H1 (cell line): Measurements from ENCODE around the gene ZC3HAV1. TPM values are rescaled to one million over a fixed set of nuclear protein-coding genes. Genes with fewer than 3 reads are reported as not detected.

Experiments
- CTCF ChIA-PET: fragments of 300-600 bp; sonication (Branson Sonifier 250); formaldehyde crosslinking; loops from one replicate; lab custom pipeline; 2021; ENCODE audit not compliant: partially characterized antibody; lab: Charles Lee
- POLR2A ChIA-PET: fragments of 300-600 bp; sonication (Branson Sonifier 250); formaldehyde crosslinking; loops from one replicate; lab custom pipeline; 2021; ENCODE audit warnings: inconsistent platforms; ENCODE audit not compliant: partially characterized antibody; lab: Charles Lee
- DNase-seq, 2 experiments: peaks; one replicate each; pipeline versions ENCODE4 v3.0.0 to v3.0.0-alpha.2; 2010 to 2022; ENCODE audit warnings: low spot score in 2 of 2, low read depth in 1 of 2, mixed read lengths in 1 of 2
- FAIRE-seq: peaks from 2 replicates; lab custom pipeline; 2011; peaks lifted over from hg19 to GRCh38; lab: Jason Lieb, UNC
- H2AFZ ChIP-seq: 2 replicates; pipeline ENCODE4 v1.8.1; 2012; ENCODE audit warnings: low read length, inconsistent platforms
- H2AK5ac ChIP-seq: 2 replicates; pipeline ENCODE4 v1.6.1; 2013; ENCODE audit warnings: low read depth, low read length
- H2BK120ac ChIP-seq: replicated peaks from 2 replicates; pipeline ENCODE3; 2013; ENCODE audit warnings: low read depth, low read length, inconsistent platforms
- H2BK12ac ChIP-seq: 2 replicates; pipeline ENCODE4 v1.6.1; 2013; ENCODE audit warnings: low read depth, low read length
- H2BK15ac ChIP-seq: 2 replicates; pipeline ENCODE4 v1.6.1; 2013; ENCODE audit warnings: low read length
- H2BK20ac ChIP-seq: 2 replicates; pipeline ENCODE4 v1.6.1; 2013; ENCODE audit warnings: low read length
- H2BK5ac ChIP-seq: 2 replicates; pipeline ENCODE4 v1.6.1; 2013; ENCODE audit warnings: low read depth, low read length
- H3K14ac ChIP-seq: 2 replicates; pipeline ENCODE4 v1.6.1; 2013; ENCODE audit warnings: inconsistent platforms; ENCODE audit not compliant: insufficient read length
- H3K18ac ChIP-seq: 2 replicates; pipeline ENCODE4 v1.6.1; 2013; ENCODE audit warnings: low read length; ENCODE audit errors: extremely low read depth
- H3K23ac ChIP-seq: 2 replicates; pipeline ENCODE4 v1.6.1; 2013; ENCODE audit warnings: inconsistent platforms; ENCODE audit not compliant: insufficient read length
- H3K23me2 ChIP-seq: 2 replicates; pipeline ENCODE4 v1.6.1; 2013; ENCODE audit warnings: low read depth, low read length
- H3K27ac ChIP-seq: 2 replicates; pipeline ENCODE4 v1.6.1; 2011; ENCODE audit warnings: low read depth, low read length, inconsistent platforms
- H3K27me3 ChIP-seq, 4 experiments: replicated peaks in 1 of 4; 1 replicate in 1 of 4; 2 replicates in 3 of 4; pipeline versions ENCODE4 v1.6.1 to v1.8.1; 2011 to 2013; ENCODE audit warnings: low read length in 3 of 4, mild to moderate bottlenecking in 3 of 4, inconsistent platforms in 2 of 4, mixed read lengths in 2 of 4, moderate library complexity in 1 of 4; ENCODE audit not compliant: control insufficient read depth in 3 of 4, insufficient read depth in 3 of 4; ENCODE audit errors: extremely low read depth in 1 of 4
- H3K36me3 ChIP-seq, 4 experiments: 2 replicates each; pipeline versions ENCODE4 v1.6.1 to v1.8.1; 2011 to 2013; ENCODE audit warnings: mild to moderate bottlenecking in 4 of 4, low read length in 3 of 4, moderate library complexity in 2 of 4, control low read depth in 1 of 4, inconsistent platforms in 1 of 4; ENCODE audit not compliant: insufficient read depth in 4 of 4, control insufficient read depth in 2 of 4
- H3K4ac ChIP-seq: replicated peaks from 2 replicates; pipeline ENCODE3; 2013; ENCODE audit warnings: low read length, low read depth, mixed read lengths, inconsistent platforms; ENCODE audit not compliant: insufficient read length
- H3K4me1 ChIP-seq, 4 experiments: replicated peaks in 1 of 4; 1 replicate in 1 of 4; 2 replicates in 3 of 4; pipeline versions ENCODE4 v1.6.1 to v1.8.1; 2011 to 2013; ENCODE audit warnings: low read length in 3 of 4, inconsistent platforms in 2 of 4, mixed read lengths in 1 of 4; ENCODE audit not compliant: insufficient read depth in 4 of 4, control insufficient read depth in 3 of 4
- H3K4me2 ChIP-seq, 2 experiments: 2 replicates each; pipeline versions ENCODE4 v1.6.1 to v1.8.1; 2011 to 2013; ENCODE audit warnings: low read depth in 2 of 2, low read length in 2 of 2, control low read depth in 1 of 2, inconsistent platforms in 1 of 2, mild to moderate bottlenecking in 1 of 2; ENCODE audit not compliant: insufficient read depth in 1 of 2
- H3K4me3 ChIP-seq, 4 experiments: fragments of 200-600, 300-600 bp in 1 of 4; sonication (generic), shearing (Covaris generic), sonication (Bioruptor Twin) in 1 of 4; 2 replicates each; pipeline versions ENCODE4 v1.5.1 to v1.8.1; 2011 to 2016; ENCODE audit warnings: low read length in 4 of 4, low read depth in 3 of 4, control low read depth in 2 of 4, inconsistent platforms in 2 of 4, mild to moderate bottlenecking in 2 of 4, mixed read lengths in 1 of 4, moderate library complexity in 1 of 4; ENCODE audit not compliant: insufficient read depth in 2 of 4; ENCODE audit errors: extremely low read depth in 1 of 4
- H3K56ac ChIP-seq: replicated peaks from 2 replicates; pipeline ENCODE3; 2013; ENCODE audit warnings: low read depth, mild to moderate bottlenecking, mixed read lengths, low read length, inconsistent platforms; ENCODE audit not compliant: insufficient read length
- H3K79me1 ChIP-seq: 2 replicates; pipeline ENCODE4 v1.6.1; 2013; ENCODE audit warnings: low read depth, low read length, control low read depth
- H3K79me2 ChIP-seq, 2 experiments: 2 replicates each; pipeline versions ENCODE4 v1.6.1 to v1.8.1; 2012 to 2013; ENCODE audit warnings: low read length in 2 of 2, mild to moderate bottlenecking in 2 of 2, inconsistent platforms in 1 of 2; ENCODE audit not compliant: insufficient read depth in 2 of 2, control insufficient read depth in 1 of 2
- H3K9ac ChIP-seq, 4 experiments: replicated peaks in 1 of 4; 1 replicate in 1 of 4; 2 replicates in 3 of 4; pipeline versions ENCODE4 v1.6.1 to v1.8.1; 2011 to 2013; ENCODE audit warnings: low read depth in 3 of 4, low read length in 3 of 4, control low read depth in 2 of 4, mild to moderate bottlenecking in 2 of 4, moderate library complexity in 2 of 4, inconsistent platforms in 1 of 4; ENCODE audit errors: extremely low read depth in 1 of 4
- H3K9me3 ChIP-seq, 2 experiments: 2 replicates each; pipeline versions ENCODE4 v1.6.1 to v1.8.1; 2012 to 2013; ENCODE audit warnings: mild to moderate bottlenecking in 2 of 2, moderate library complexity in 2 of 2, control low read depth in 1 of 2, inconsistent platforms in 1 of 2, low read depth in 1 of 2, low read length in 1 of 2, mixed read lengths in 1 of 2; ENCODE audit not compliant: insufficient read depth in 2 of 2
- H4K20me1 ChIP-seq, 2 experiments: replicated peaks in 1 of 2; 2 replicates each; pipeline versions ENCODE3 to v1.8.1; 2011 to 2013; ENCODE audit warnings: inconsistent platforms in 2 of 2, low read length in 2 of 2, mild to moderate bottlenecking in 1 of 2; ENCODE audit not compliant: insufficient read depth in 2 of 2, control insufficient read depth in 1 of 2
- H4K5ac ChIP-seq: 2 replicates; pipeline ENCODE4 v1.6.1; 2013; ENCODE audit warnings: low read length, low read depth, mixed read lengths, inconsistent platforms; ENCODE audit not compliant: insufficient read length
- H4K8ac ChIP-seq: 2 replicates; pipeline ENCODE4 v1.8.0; 2013; ENCODE audit warnings: mild to moderate bottlenecking, moderate library complexity, low read length, inconsistent platforms; ENCODE audit not compliant: insufficient read depth; ENCODE audit errors: extremely low read depth
- H4K91ac ChIP-seq: replicated peaks from 2 replicates; pipeline ENCODE3; 2013; ENCODE audit warnings: low read length, mixed read lengths, inconsistent platforms; ENCODE audit not compliant: insufficient read length
- CBX5 ChIP-seq: fragments of 300-800, 300-1000 bp; sonication (generic); IDR thresholded peaks from 2 replicates; pipeline ENCODE4 v1.7.1; 2016; ENCODE audit warnings: antibody characterized with exemption, low read length, low read depth
- CREB1 ChIP-seq: IDR thresholded peaks from 2 replicates; pipeline ENCODE4 v1.6.1; 2012; ENCODE audit warnings: inconsistent platforms
- KDM5A ChIP-seq: fragments of 200-600 bp; IDR thresholded peaks from 2 replicates; pipeline ENCODE4 v1.7.1; 2012; ENCODE audit warnings: mild to moderate bottlenecking, low read length, inconsistent platforms, mixed read lengths
- POLR2AphosphoS5 ChIP-seq: IDR thresholded peaks from 2 replicates; pipeline ENCODE4 v1.6.1; 2011; ENCODE audit warnings: low read depth, low read length
- SRF ChIP-seq: IDR thresholded peaks from 2 replicates; pipeline ENCODE4 v1.6.1; 2011; ENCODE audit warnings: mild to moderate bottlenecking, low read depth, low read length, moderate library complexity
- polyA plus RNA-seq, 7 experiments: library from polyadenylated mRNA; depleted of rRNA in 3 of 7; stranded (reverse) in 5 of 7; unstranded in 2 of 7; fragments of >200 nt in 5 of 7; fragments of 200-250 nt in 2 of 7; gene quantifications; 1 replicate in 5 of 7; 2 replicates in 1 of 7; 4 replicates in 1 of 7; pipeline versions ENCODE4 v1.2.1 to v1.2.3, GENCODE V29; 2011 to 2013; ENCODE audit warnings: missing spikeins in 2 of 7, mixed read lengths in 2 of 7
- total RNA-seq: library from RNA; stranded (reverse); fragmentation: NEBNext Ultra II Directional; extraction: Animal tissue kit (Norgen Biotek cat#: 25700); gene quantifications from 2 replicates; pipeline ENCODE4 v1.2.1, GENCODE V29; 2021
- TF ChIP-seq, protein P1 (sequence below), 3 experiments: IDR thresholded peaks; 1 replicate in 2 of 3; 2 replicates in 1 of 3; pipeline versions ENCODE4 v1.5.1 to v1.6.1; 2011; ENCODE audit warnings: low read length in 3 of 3, mild to moderate bottlenecking in 3 of 3, inconsistent platforms in 2 of 3, low read depth in 1 of 3, moderate library complexity in 1 of 3; ENCODE audit not compliant: insufficient read depth in 1 of 3; ENCODE audit errors: control extremely low read depth in 1 of 3

ZC3HAV1 gene
- total and polyA plus RNA-seq, 2 of the 8 experiments (the other 6 are each of a cell fraction or from before 2014, with no cell fraction given): 22.5 to 43.4 TPM

DNA sequence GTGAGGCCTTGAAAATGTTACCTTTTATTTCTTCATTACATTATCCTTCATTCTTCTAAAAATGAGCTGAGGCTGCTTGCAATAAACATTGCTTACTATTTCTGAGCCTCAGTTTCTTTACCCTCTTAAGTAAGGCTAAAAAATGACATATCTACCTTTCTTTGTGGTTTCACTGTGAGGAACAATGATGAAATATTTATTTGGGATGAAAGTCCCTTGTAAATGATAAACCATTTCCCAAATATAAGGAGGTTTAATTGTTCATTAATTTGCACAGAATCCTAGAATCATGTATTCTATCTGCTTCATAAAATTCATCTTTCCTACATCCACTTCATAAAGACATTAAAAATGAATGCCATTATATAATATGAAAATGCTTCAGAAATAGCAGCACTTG lies 27.9 kb downstream of the ZC3HAV1 start:
- no peak overlapping the region for H2AFZ ChIP-seq
- ChIA-PET POLR2A (no interaction called here), CTCF (interaction anchor here (0.7 kb wide), 1 partner anchor 9 kb away, joined by 3 read pairs; no protein-coding TSS in a partner anchor)
- no peaks in the 10 kb centered on the region for H3K79me2 ChIP-seq
- no peak for DNase-seq
- H3K4me1 ChIP-seq: no peaks in the 10 kb centered on the region
- no peak overlapping the region for H4K91ac ChIP-seq
- no peak overlapping the region for H2BK5ac ChIP-seq
- H4K5ac ChIP-seq: no peak overlapping the region
- H3K18ac ChIP-seq: no peak overlapping the region
- H2BK120ac ChIP-seq: no peak overlapping the region
- H3K23ac ChIP-seq: no peak overlapping the region
- H3K9me3 ChIP-seq: no peaks in the 10 kb centered on the region
- no peak overlapping the region for H3K27ac ChIP-seq
- H2BK12ac ChIP-seq: no peak overlapping the region
- H3K79me1 ChIP-seq: no peaks in the 10 kb centered on the region
- H3K4ac ChIP-seq: no peak overlapping the region
- no peak overlapping the region for H3K56ac ChIP-seq
- H3K14ac ChIP-seq: no peak overlapping the region
- H3K23me2 ChIP-seq: no peaks in the 10 kb centered on the region
- H3K36me3 ChIP-seq: peaks cover 2 to 34% (median 29%) of the 10 kb centered on the region in 4 experiments; a peak in 6 of 8 replicates
- FAIRE-seq: no peak
- H2AK5ac ChIP-seq: no peak overlapping the region
- no peak overlapping the region for H4K8ac ChIP-seq
- no peak overlapping the region for H2BK20ac ChIP-seq
- H3K27me3 ChIP-seq: no peaks in the 10 kb centered on the region
- no peak overlapping the region for H3K4me3 ChIP-seq
- no peak overlapping the region for H2BK15ac ChIP-seq
- peaks cover 2% of the 10 kb centered on the region in 2 experiments for H4K20me1 ChIP-seq
- TF ChIP-seq SRF: no peak
- TF ChIP-seq POLR2AphosphoS5: no peak
- no peak for TF ChIP-seq CREB1
- TF ChIP-seq, protein P1, sequence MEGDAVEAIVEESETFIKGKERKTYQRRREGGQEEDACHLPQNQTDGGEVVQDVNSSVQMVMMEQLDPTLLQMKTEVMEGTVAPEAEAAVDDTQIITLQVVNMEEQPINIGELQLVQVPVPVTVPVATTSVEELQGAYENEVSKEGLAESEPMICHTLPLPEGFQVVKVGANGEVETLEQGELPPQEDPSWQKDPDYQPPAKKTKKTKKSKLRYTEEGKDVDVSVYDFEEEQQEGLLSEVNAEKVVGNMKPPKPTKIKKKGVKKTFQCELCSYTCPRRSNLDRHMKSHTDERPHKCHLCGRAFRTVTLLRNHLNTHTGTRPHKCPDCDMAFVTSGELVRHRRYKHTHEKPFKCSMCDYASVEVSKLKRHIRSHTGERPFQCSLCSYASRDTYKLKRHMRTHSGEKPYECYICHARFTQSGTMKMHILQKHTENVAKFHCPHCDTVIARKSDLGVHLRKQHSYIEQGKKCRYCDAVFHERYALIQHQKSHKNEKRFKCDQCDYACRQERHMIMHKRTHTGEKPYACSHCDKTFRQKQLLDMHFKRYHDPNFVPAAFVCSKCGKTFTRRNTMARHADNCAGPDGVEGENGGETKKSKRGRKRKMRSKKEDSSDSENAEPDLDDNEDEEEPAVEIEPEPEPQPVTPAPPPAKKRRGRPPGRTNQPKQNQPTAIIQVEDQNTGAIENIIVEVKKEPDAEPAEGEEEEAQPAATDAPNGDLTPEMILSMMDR (IDR thresholded peaks at IDR 0.05; ENCODE audit: control extremely low read depth in 1 of 3, insufficient read depth in 1 of 3, low read depth in 1 of 3, low read length in 3 of 3): no peak
- TF ChIP-seq CBX5: no peak
- no peak for TF ChIP-seq KDM5A
- no peak overlapping the region for H3K9ac ChIP-seq
- no peak overlapping the region for H3K4me2 ChIP-seq
